ENCODE results near the gene CLCN7. TPM values are rescaled to one million over a fixed set of nuclear protein-coding genes. Genes with fewer than 3 reads are reported as not detected.
A peak's percentile ranks its signal among the peaks of the same experiment; 100 is the strongest.

The CLCN7 gene
- total RNA-seq, 1 donor from 2014 or later: 177 TPM

DNA sequence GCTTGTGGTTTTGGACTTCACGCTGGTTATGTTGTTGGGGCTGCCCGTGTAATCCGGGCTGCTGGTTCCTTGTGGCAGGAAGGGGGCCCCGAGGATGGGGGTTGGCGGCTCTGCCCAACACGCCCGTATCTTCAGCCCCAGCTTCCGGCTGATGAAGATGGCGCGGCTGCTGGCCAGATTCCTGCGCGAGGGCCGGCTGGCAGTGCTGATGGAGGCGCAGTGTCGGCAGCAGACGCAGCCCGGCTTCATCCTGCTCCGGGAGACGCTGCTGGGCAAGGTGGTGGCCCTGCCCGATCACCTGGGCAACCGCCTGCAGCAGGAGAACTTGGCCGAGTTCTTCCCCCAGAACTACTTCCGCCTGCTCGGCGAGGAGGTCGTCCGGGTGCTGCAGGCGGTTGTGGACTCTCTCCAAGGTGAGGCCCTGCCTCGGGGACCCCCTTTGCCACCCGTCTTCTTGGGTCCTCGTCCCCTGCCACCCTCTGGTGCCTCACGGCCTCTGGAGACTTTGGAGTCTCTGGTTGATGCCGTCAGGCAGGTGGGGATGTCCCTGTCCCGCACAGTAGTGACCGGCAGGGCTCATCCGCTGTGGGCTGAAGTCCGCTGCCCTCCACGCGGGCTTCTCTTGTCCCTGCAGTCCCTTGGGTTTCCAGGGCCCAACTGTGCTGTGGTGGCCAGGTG is 20.5 kb upstream of the CLCN7 start:
- peaks cover 7% of the 10 kb centered on the region for H3K36me3 Mint-ChIP-seq (ENCODE audit: unreplicated experiment)
- peak; percentile 80 for DNase-seq (ENCODE audit: extremely low spot score, unreplicated experiment)
- H3K4me3 Mint-ChIP-seq (ENCODE audit: unreplicated experiment): no peak overlapping the region
- TF ChIP-seq, protein P1, sequence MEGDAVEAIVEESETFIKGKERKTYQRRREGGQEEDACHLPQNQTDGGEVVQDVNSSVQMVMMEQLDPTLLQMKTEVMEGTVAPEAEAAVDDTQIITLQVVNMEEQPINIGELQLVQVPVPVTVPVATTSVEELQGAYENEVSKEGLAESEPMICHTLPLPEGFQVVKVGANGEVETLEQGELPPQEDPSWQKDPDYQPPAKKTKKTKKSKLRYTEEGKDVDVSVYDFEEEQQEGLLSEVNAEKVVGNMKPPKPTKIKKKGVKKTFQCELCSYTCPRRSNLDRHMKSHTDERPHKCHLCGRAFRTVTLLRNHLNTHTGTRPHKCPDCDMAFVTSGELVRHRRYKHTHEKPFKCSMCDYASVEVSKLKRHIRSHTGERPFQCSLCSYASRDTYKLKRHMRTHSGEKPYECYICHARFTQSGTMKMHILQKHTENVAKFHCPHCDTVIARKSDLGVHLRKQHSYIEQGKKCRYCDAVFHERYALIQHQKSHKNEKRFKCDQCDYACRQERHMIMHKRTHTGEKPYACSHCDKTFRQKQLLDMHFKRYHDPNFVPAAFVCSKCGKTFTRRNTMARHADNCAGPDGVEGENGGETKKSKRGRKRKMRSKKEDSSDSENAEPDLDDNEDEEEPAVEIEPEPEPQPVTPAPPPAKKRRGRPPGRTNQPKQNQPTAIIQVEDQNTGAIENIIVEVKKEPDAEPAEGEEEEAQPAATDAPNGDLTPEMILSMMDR (IDR thresholded peaks at IDR 0.05): no peak
- H3K9me3 Mint-ChIP-seq (ENCODE audit: unreplicated experiment): no peaks in the 10 kb centered on the region
- H3K4me1 Mint-ChIP-seq (ENCODE audit: unreplicated experiment): peaks cover 17% of the 10 kb centered on the region
- no peak overlapping the region for H3K27ac Mint-ChIP-seq (ENCODE audit: unreplicated experiment)
- no peaks in the 10 kb centered on the region for H3K27me3 Mint-ChIP-seq (ENCODE audit: unreplicated experiment)

DNA sequence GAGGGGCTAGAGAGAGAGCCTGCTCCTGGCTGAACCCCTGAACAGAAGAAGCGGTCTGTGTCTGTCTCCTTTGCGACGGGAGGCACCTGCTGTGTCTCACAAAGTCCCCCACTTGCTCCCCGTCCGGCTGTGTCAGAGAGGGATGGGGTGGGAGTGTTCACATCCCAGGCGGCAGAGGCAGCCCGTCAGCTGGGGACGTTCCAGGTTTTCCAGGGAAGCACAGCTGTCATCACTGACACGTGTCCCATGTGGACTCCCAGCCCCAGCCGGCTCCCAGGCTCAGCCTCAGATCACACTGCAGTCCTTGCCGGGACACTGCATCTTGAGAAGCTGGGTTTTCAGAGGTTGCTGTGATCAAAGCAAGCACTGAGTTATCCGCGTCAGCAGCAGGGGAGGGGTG is 19.9 kb upstream of the CLCN7 start:
- peaks cover 7% of the 10 kb centered on the region for H3K36me3 Mint-ChIP-seq (ENCODE audit: unreplicated experiment)
- H3K4me3 Mint-ChIP-seq (ENCODE audit: unreplicated experiment): peak overlapping the region; percentile 83
- no peak overlapping the region for H3K27ac Mint-ChIP-seq (ENCODE audit: unreplicated experiment)
- DNase-seq (ENCODE audit: extremely low spot score, unreplicated experiment): peak; percentile 77
- no peaks in the 10 kb centered on the region for H3K9me3 Mint-ChIP-seq (ENCODE audit: unreplicated experiment)
- no peaks in the 10 kb centered on the region for H3K27me3 Mint-ChIP-seq (ENCODE audit: unreplicated experiment)
- TF ChIP-seq, protein P1 (IDR thresholded peaks at IDR 0.05): no peak
- peaks cover 17% of the 10 kb centered on the region for H3K4me1 Mint-ChIP-seq (ENCODE audit: unreplicated experiment)

- H3K4me3 Mint-ChIP-seq (ENCODE audit: unreplicated experiment): peak overlapping the region; percentile 83
- peak; percentile 87 for DNase-seq (ENCODE audit: extremely low spot score, unreplicated experiment)
- H3K9me3 Mint-ChIP-seq (ENCODE audit: unreplicated experiment): no peaks in the 10 kb centered on the region
- TF ChIP-seq, protein P1 (IDR thresholded peaks at IDR 0.05): peak; percentile 64
- no peaks in the 10 kb centered on the region for H3K27me3 Mint-ChIP-seq (ENCODE audit: unreplicated experiment)
- peaks cover 17% of the 10 kb centered on the region for H3K4me1 Mint-ChIP-seq (ENCODE audit: unreplicated experiment)
- peaks cover 7% of the 10 kb centered on the region for H3K36me3 Mint-ChIP-seq (ENCODE audit: unreplicated experiment)
- peak overlapping the region; percentile 63 for H3K27ac Mint-ChIP-seq (ENCODE audit: unreplicated experiment)
These were observed 19.4 kb upstream of the CLCN7 start for GRCh38 chr16:1494129-1494640.

DNA sequence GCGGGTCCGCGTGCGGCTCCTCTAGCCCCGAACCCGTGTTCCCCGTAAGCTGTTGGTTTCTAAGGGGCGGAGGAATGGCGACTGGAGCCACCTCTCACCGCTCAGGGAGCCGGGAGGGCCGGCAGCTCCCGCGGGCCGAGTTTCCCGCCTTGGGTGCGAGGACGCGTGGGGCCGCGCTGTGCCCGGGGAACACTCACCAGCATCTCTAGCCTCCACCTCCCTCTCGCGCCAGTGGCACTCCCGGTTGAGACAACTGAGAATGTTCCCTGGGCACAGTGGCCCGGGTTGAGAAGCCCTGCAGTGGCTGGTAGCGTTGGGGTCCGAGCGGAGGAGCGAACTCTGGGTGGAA is 18.9 kb upstream of the CLCN7 start:
- Mint-ChIP-seq H3K4me1 (ENCODE audit: unreplicated experiment) (peaks cover 17% of the 10 kb centered on the region), H3K4me3 (ENCODE audit: unreplicated experiment) (peak overlapping the region; percentile 83), H3K9me3 (ENCODE audit: unreplicated experiment) (no peaks in the 10 kb centered on the region), H3K27ac (ENCODE audit: unreplicated experiment) (peak overlapping the region; percentile 63), H3K27me3 (ENCODE audit: unreplicated experiment) (no peaks in the 10 kb centered on the region), H3K36me3 (ENCODE audit: unreplicated experiment) (peaks cover 6% of the 10 kb centered on the region)
- TF ChIP-seq, protein P1 (IDR thresholded peaks at IDR 0.05): no peak
- peak; percentile 84 for DNase-seq (ENCODE audit: extremely low spot score, unreplicated experiment)

DNA sequence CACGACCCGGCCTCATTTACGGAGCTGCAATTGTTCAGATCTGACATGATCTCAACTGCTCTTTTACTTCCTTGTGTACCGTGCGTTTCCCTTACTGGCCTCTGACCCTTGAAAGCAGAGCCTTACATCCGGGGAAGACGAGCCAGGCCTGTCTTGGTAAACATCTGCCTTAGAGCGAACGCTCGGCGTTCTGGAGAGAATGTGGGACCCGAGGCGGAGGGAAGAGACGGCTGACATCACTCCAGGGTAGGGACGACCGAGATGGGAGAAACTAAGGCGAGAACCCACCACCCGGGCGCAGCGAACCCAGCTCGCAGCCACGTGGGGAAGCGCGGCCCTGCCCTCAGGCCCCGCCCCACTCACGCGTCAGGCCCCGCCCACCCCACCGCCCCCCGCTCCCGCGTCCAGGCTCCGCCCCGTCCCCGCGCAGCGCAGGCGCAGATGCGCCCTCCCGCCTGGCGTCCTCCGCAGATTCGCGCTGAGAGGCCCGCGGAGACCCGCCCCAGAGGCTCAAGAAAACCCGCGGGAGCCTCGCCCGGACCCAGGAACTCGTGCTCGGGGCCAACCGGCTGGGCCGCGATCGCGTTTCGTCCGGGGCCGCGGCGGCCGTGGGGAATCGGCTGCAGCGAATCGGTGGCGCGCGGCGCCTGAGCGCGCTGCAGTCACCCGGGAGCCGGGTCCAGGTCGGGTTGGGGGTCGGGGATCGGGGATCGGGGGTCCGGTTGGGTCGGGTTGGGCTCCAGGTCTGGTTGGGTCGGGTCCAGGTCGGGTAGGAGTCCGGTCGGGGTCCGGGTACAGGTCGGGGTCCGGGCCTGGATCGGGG is 18.3 kb upstream of the CLCN7 start, which contains the start of gene TELO2:
TELO2 (plus strand) TSS at position 438 of the 823 bp plus-strand sequence. CDS start 922 bp downstream, outside the sequence.
- H3K9me3 Mint-ChIP-seq (ENCODE audit: unreplicated experiment): no peaks in the 10 kb centered on the region
- peak within 1 kb of the TSS; percentile 83 for H3K4me3 Mint-ChIP-seq (ENCODE audit: unreplicated experiment)
- TF ChIP-seq, protein P1 (IDR thresholded peaks at IDR 0.05): no peak
- H3K27me3 Mint-ChIP-seq (ENCODE audit: unreplicated experiment): no peaks in the 10 kb centered on the region
- H3K36me3 Mint-ChIP-seq (ENCODE audit: unreplicated experiment): peaks cover 2% of the 10 kb centered on the region
- H3K27ac Mint-ChIP-seq (ENCODE audit: unreplicated experiment): peak within 1 kb of the TSS; percentile 88
- DNase-seq (ENCODE audit: extremely low spot score, unreplicated experiment): peak; percentile 95
- peaks cover 17% of the 10 kb centered on the region for H3K4me1 Mint-ChIP-seq (ENCODE audit: unreplicated experiment)

Measured in osteocyte (in vitro differentiated cells).